NCI-H524 (cell line): ENCODE measurements around the gene C3orf22.

Experiments
- DNase-seq, 2 experiments: peaks; one replicate each; lab custom pipeline; 2025; lab: John Stamatoyannopoulos, UW

Gene C3orf22

DNA sequence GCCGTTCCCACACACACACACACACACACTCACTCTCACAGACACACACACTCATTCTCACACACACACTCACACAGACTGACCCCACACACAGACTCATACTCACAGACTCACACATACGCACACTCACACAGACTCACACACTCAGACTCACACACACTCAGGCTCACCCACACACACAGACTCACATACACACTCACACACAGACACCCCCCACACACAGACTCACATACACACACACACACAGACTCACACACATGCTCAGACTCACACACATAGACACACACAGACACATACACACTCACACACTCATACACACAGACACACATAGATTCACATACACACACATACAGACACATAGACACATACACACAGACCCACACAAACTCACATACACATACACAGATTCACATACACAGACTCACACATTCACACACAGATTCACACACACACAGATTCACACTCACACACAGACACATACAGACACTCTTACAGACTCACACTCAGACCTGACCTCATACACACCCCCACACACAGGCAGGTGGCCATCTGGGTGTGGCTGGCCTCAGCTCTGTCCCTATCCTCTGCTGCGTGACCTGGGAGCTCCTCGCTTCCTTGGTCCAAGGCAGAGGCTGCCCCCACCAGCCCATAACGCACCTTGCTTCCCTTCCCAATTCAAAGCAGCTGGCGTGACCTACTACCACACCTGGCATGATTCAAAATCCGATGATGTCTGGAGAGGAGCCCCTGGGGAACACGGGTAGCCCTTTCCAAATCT, 1.9 kb downstream of the C3orf22 start:
- DNase-seq, result no peak

- no peak for DNase-seq
Measured at GRCh38 chr3:126555795-126556636, 2.7 kb downstream of the C3orf22 start.

GRCh38 chr3:126554560-126555525, 3.9 kb downstream of the C3orf22 start:
- no peak for DNase-seq

GRCh38 chr3:126553284-126554084, 5.2 kb downstream of the C3orf22 start:
- DNase-seq, result no peak

- no peak for DNase-seq
Measured at GRCh38 chr3:126552688-126553283, 5.9 kb downstream of the C3orf22 start.

GRCh38 chr3:126551839-126552687, 6.7 kb downstream of the C3orf22 start:
- DNase-seq, result no peak

- no peak for DNase-seq
Measured at GRCh38 chr3:126551121-126551838, 7.5 kb downstream of the C3orf22 start.

- DNase-seq, result no peak
Measured at GRCh38 chr3:126550488-126551051, 8.2 kb downstream of the C3orf22 start.

- DNase-seq, result no peak
Measured at GRCh38 chr3:126549861-126550487, 8.8 kb downstream of the C3orf22 start.

DNA sequence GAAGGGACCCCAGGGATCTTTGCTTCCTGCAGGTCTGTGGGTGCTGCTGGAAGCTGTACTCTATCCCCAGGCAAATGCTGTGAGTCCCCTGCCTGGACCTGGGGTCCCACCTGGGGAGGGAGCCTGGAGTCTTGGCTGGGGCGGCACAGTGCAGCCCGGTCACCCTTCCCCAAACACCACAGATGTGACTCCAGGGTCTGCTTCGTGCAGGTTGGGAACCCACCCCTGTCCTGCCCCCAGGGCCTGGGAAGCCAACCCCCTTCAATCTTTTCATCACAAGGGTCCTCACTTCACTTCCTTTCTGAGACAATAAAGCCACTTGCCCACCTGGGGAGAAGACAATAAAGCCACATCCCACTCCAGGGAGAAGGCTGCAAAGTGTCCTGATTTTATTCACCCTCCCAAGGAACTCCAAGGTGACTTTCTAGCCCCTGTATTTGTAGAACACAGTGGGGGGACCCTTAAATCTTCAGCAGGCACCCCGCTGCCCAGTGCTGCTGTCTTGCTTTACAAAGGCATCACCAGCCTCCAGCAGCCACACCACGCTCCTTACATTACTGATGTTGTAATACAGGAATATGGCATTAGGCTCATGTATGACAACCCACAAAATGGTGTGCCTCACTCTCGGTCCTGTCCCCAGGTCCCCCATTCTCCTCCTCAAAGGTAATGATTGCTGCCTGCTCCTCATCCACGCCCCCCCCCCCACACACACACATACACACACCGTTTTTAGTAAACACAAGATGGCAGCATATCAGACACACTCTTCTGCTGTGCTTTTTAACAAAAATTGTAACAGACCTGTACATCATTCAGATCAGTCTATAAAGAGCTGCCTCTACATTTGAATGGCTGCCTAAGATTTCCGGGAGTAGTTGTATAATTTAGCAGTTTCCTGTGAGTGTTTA, 9.9 kb downstream of the C3orf22 start:
- no peak for DNase-seq

DNA sequence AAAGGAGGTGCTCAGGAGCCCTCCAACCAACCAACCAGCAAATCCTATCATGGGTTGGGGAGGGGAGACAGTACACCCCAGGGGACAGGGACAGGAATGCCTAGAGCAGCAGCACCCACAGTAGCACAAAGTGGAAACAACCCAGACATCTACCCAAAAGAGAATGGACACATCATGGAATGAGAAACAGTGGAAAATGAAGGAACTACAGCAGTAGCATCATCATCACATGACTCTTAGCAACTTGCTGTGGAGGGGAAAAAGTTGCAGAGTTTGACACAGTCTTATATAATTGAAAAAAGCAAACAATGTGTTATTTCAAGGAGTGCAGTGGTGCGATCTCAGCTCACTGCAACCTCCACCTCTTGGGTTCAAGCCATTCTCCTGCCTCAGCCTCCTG, 11.0 kb downstream of the C3orf22 start:
- no peak for DNase-seq

DNA sequence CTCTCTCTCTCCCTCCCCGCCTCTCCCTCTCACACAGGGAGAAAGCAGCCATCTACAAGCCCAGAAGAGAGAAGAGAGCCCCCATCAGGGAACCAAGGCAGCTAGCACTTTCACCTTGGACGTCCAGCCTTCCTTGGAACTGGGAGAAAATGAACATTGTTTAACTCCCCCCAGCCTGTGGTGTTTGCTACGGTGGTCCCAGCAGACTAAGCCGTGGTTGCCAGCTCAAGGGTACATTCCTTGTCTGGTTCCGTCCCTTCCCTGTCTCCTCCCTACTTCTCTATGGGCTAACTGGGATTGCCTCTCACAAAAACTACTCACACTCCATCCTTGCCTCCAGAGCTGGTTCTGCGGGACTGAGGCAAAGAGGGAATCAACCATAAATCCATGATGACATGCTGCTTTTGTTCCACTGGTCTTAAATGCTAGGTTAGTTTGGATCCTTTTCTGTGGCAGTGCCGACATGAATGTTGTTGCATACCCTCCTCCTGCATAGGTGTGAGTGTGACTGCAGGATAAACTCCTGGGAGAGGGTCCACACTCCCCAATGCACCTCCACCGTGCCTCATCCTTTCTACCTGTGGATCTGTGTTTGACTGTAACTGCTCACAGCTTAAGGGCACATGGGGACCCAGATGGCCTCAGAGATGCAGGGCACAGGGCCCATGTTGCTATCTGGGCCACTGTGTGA, 12.0 kb downstream of the C3orf22 start:
- no peak for DNase-seq

GRCh38 chr3:126546013-126546412, 12.7 kb downstream of the C3orf22 start:
- DNase-seq, result no peak

GRCh38 chr3:126545544-126545943, 13.2 kb downstream of the C3orf22 start:
- DNase-seq, result no peak

GRCh38 chr3:126544596-126545281, 14.0 kb downstream of the C3orf22 start:
- DNase-seq, result peak; percentile 24 to 52

DNA sequence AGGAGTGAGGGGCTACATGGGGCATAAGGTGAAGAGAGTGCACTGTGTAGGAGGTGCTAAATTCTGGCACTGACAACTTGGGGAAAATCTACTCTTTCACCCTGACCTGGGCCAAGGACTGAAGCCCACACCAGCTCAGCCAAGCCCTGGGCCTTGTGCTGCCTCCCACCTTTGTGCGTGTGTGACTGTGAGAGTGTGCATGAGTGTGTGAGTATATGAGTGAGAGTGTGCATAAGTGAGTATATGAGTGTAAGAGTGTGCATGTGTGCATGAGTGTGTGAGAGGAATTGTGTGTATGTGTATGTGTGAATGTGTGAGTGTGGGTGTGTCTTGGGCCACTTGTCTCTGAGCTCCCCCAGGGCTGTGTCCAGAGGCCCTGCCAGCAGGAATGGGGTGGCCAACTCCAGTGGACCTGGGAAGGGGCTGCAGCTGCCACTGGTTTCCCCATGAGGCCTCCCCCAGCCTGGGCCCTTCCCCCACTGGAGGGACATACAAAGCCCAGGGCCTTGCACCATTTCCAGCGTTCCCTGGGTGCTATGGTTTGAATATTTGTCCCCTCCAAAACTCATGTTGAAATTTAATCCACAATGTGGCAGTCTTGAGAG, 15.2 kb downstream of the C3orf22 start:
- DNase-seq, result no peak
